ENCODE data around the gene DNAL4. TPM values are rescaled to one million over a fixed set of nuclear protein-coding genes. Genes with fewer than 3 reads are reported as not detected.

Gene DNAL4
- total RNA-seq, 1 donor from 2014 or later = 8.4 TPM

GRCh38 chr22:38751066-38751421 is 42.9 kb downstream of the DNAL4 start:
- Mint-ChIP-seq H3K36me3 (ENCODE audit: low read depth) (peaks cover 65% of the 10 kb centered on the region), H3K27ac (peak overlapping the region; percentile 99), H3K4me1 (peaks cover 53% of the 10 kb centered on the region), H3K27me3 (no peaks in the 10 kb centered on the region), H3K4me3 (peak overlapping the region; percentile 82), H3K9me3 (no peaks in the 10 kb centered on the region)
- TF ChIP-seq, protein P1, sequence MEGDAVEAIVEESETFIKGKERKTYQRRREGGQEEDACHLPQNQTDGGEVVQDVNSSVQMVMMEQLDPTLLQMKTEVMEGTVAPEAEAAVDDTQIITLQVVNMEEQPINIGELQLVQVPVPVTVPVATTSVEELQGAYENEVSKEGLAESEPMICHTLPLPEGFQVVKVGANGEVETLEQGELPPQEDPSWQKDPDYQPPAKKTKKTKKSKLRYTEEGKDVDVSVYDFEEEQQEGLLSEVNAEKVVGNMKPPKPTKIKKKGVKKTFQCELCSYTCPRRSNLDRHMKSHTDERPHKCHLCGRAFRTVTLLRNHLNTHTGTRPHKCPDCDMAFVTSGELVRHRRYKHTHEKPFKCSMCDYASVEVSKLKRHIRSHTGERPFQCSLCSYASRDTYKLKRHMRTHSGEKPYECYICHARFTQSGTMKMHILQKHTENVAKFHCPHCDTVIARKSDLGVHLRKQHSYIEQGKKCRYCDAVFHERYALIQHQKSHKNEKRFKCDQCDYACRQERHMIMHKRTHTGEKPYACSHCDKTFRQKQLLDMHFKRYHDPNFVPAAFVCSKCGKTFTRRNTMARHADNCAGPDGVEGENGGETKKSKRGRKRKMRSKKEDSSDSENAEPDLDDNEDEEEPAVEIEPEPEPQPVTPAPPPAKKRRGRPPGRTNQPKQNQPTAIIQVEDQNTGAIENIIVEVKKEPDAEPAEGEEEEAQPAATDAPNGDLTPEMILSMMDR (IDR thresholded peaks at IDR 0.05) = no peak
- intact Hi-C loops (cut with micrococcal nuclease) = no loop called here
- POLR2A ChIA-PET = interaction anchor here (0.8 to 5.7 kb wide), 7 partner anchors 9 to 1293 kb away, joined by 3 to 37 read pairs (median 11); partner anchors contain the start of genes GTPBP1, RPL3 and TOMM22
- no peak for DNase-seq
- ATAC-seq (ENCODE audit: low read depth) = no peak
- CTCF ChIA-PET = interaction anchor here (1.0 to 2.0 kb wide), 4 partner anchors 10 to 26 kb away, joined by 3 to 7 read pairs (median 5); no protein-coding TSS in a partner anchor

GRCh38 chr22:38750638-38751037 is 43.3 kb downstream of the DNAL4 start:
- ATAC-seq (ENCODE audit: low read depth) (no peak), DNase-seq (no peak)
- Mint-ChIP-seq H3K4me1 (peaks cover 53% of the 10 kb centered on the region), H3K36me3 (ENCODE audit: low read depth) (peaks cover 69% of the 10 kb centered on the region), H3K4me3 (no peak overlapping the region), H3K27ac (peak overlapping the region; percentile 99), H3K9me3 (no peaks in the 10 kb centered on the region), H3K27me3 (no peaks in the 10 kb centered on the region)
- TF ChIP-seq, protein P1 (IDR thresholded peaks at IDR 0.05) = no peak
- intact Hi-C loops (cut with micrococcal nuclease) = no loop called here
- POLR2A ChIA-PET = interaction anchor here (0.7 to 5.7 kb wide), 5 partner anchors 8 to 69 kb away, joined by 3 to 37 read pairs (median 12); partner anchors contain the start of genes GTPBP1 and TOMM22
- CTCF ChIA-PET = interaction anchor here (2.0 kb wide), 1 partner anchor 17 kb away, joined by 6 read pairs; no protein-coding TSS in a partner anchor

- DNase-seq (no peak), ATAC-seq (ENCODE audit: low read depth) (no peak)
- H3K27ac Mint-ChIP-seq = peak overlapping the region; percentile 65
- no peaks in the 10 kb centered on the region for H3K9me3 Mint-ChIP-seq
- H3K4me1 Mint-ChIP-seq = peaks cover 52% of the 10 kb centered on the region
- intact Hi-C loops (cut with micrococcal nuclease) = no loop called here
- POLR2A ChIA-PET = interaction anchor here (0.7 to 5.7 kb wide), 2 partner anchors 17 to 45 kb away, joined by 3 to 37 read pairs; partner anchors contain the start of gene GTPBP1
- no peaks in the 10 kb centered on the region for H3K27me3 Mint-ChIP-seq
- CTCF ChIA-PET = no interaction called here
- peaks cover 73% of the 10 kb centered on the region for H3K36me3 Mint-ChIP-seq (ENCODE audit: low read depth)
- no peak overlapping the region for H3K4me3 Mint-ChIP-seq
- TF ChIP-seq, protein P1 (IDR thresholded peaks at IDR 0.05) = no peak
Observed at GRCh38 chr22:38750104-38750503, 43.8 kb downstream of the DNAL4 start.

- peaks cover 41% of the 10 kb centered on the region for H3K4me1 Mint-ChIP-seq
- H3K9me3 Mint-ChIP-seq = no peaks in the 10 kb centered on the region
- ChIA-PET CTCF (interaction anchor here (0.7 kb wide), 1 partner anchor 15 kb away, joined by 4 read pairs; no protein-coding TSS in a partner anchor), POLR2A (interaction anchor here (1.6 kb wide), 1 partner anchor 14 kb away, joined by 6 read pairs; no protein-coding TSS in a partner anchor)
- intact Hi-C loops (cut with micrococcal nuclease) = no loop called here
- TF ChIP-seq, protein P1 (IDR thresholded peaks at IDR 0.05) = no peak
- H3K4me3 Mint-ChIP-seq = no peak overlapping the region
- H3K27ac Mint-ChIP-seq = peak overlapping the region; percentile 46
- ATAC-seq (ENCODE audit: low read depth) = no peak
- no peaks in the 10 kb centered on the region for H3K27me3 Mint-ChIP-seq
- peaks cover 83% of the 10 kb centered on the region for H3K36me3 Mint-ChIP-seq (ENCODE audit: low read depth)
- no peak for DNase-seq
Observed at GRCh38 chr22:38748487-38749136, 45.3 kb downstream of the DNAL4 start.

- Mint-ChIP-seq H3K36me3 (ENCODE audit: low read depth) (peaks cover 87% of the 10 kb centered on the region), H3K4me1 (peaks cover 15% of the 10 kb centered on the region), H3K27ac (no peak overlapping the region), H3K9me3 (no peaks in the 10 kb centered on the region), H3K27me3 (no peaks in the 10 kb centered on the region), H3K4me3 (no peak overlapping the region)
- no peak for DNase-seq
- ChIA-PET CTCF (no interaction called here), POLR2A (interaction anchor here (1.3 kb wide), 1 partner anchor 64 kb away, joined by 4 read pairs; the partner anchor contains the start of gene TOMM22)
- ATAC-seq (ENCODE audit: low read depth) = no peak
- TF ChIP-seq, protein P1 (IDR thresholded peaks at IDR 0.05) = no peak
- intact Hi-C loops (cut with micrococcal nuclease) = no loop called here
Observed at GRCh38 chr22:38745676-38746460, 48.1 kb downstream of the DNAL4 start.
